ENCODE measurements around the gene ITGA8.

DNA sequence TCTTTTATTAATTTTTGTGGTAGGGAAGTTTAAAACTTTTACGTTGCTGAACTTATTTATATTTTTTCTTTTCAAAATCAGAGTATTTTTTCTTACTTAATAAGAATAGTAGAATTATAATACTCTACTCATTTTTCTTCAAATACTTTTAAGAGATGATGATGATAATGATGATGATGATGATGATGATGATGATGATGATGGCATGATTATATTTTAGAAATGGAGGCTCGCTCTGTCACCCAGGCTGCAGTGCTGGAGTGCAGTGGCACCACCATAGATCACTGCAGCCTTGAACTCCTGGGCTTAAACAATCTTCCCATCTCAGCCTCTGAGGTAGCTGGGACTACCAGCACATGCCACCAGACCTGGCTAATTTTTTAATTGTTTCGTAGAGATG, 230.3 kb downstream of the ITGA8 start:
- TF ChIP-seq ZBTB7A (IDR thresholded peaks at IDR 0.05; ENCODE audit: borderline replicate concordance, control insufficient read depth, low read depth, low read length) = no peak
- TF ChIP-seq, protein P1, sequence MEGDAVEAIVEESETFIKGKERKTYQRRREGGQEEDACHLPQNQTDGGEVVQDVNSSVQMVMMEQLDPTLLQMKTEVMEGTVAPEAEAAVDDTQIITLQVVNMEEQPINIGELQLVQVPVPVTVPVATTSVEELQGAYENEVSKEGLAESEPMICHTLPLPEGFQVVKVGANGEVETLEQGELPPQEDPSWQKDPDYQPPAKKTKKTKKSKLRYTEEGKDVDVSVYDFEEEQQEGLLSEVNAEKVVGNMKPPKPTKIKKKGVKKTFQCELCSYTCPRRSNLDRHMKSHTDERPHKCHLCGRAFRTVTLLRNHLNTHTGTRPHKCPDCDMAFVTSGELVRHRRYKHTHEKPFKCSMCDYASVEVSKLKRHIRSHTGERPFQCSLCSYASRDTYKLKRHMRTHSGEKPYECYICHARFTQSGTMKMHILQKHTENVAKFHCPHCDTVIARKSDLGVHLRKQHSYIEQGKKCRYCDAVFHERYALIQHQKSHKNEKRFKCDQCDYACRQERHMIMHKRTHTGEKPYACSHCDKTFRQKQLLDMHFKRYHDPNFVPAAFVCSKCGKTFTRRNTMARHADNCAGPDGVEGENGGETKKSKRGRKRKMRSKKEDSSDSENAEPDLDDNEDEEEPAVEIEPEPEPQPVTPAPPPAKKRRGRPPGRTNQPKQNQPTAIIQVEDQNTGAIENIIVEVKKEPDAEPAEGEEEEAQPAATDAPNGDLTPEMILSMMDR (IDR thresholded peaks at IDR 0.05 in 2 of 3, conservative IDR thresholded peaks at IDR 0.05 in 1 of 3; ENCODE audit: insufficient read depth in 2 of 3, low read depth in 1 of 3, low read length in 3 of 3) = no peak
- TF ChIP-seq GABPA (tag; conservative IDR thresholded peaks at IDR 0.05; ENCODE audit: low read depth) = no peak
